ENCODE data around the gene OR4C11.

OR4C11 gene, protein sequence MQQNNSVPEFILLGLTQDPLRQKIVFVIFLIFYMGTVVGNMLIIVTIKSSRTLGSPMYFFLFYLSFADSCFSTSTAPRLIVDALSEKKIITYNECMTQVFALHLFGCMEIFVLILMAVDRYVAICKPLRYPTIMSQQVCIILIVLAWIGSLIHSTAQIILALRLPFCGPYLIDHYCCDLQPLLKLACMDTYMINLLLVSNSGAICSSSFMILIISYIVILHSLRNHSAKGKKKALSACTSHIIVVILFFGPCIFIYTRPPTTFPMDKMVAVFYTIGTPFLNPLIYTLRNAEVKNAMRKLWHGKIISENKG

DNA sequence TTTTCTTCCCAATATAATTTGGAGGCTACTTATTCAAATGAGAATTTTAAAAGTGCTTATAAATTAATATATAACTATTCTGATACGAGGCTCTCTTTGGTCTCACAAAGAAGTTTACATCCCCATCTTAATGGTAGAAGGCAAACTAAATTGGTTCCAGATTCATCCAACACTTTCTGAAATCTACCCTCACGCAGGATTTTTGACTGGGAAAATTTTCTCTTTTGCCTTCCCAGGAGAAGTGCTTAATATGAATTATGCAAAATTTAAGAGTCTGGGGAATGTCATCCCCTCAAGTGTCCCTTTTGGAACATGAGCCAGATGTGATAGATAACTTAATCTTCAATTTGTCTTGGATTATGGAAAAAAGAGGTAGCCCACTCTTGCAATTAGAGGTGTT lies at the start of gene OR4C11:
Gene OR4C11, minus strand, starts transcription at position 101 of the 400 bp plus-strand sequence. CDS start 3,272 bp downstream, outside the sequence.
- no peak for DNase-seq (ENCODE audit: extremely low read depth, low read depth)
- TF ChIP-seq, protein P1, sequence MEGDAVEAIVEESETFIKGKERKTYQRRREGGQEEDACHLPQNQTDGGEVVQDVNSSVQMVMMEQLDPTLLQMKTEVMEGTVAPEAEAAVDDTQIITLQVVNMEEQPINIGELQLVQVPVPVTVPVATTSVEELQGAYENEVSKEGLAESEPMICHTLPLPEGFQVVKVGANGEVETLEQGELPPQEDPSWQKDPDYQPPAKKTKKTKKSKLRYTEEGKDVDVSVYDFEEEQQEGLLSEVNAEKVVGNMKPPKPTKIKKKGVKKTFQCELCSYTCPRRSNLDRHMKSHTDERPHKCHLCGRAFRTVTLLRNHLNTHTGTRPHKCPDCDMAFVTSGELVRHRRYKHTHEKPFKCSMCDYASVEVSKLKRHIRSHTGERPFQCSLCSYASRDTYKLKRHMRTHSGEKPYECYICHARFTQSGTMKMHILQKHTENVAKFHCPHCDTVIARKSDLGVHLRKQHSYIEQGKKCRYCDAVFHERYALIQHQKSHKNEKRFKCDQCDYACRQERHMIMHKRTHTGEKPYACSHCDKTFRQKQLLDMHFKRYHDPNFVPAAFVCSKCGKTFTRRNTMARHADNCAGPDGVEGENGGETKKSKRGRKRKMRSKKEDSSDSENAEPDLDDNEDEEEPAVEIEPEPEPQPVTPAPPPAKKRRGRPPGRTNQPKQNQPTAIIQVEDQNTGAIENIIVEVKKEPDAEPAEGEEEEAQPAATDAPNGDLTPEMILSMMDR (IDR thresholded peaks at IDR 0.05; ENCODE audit: low read depth, low read length), result no peak

DNA sequence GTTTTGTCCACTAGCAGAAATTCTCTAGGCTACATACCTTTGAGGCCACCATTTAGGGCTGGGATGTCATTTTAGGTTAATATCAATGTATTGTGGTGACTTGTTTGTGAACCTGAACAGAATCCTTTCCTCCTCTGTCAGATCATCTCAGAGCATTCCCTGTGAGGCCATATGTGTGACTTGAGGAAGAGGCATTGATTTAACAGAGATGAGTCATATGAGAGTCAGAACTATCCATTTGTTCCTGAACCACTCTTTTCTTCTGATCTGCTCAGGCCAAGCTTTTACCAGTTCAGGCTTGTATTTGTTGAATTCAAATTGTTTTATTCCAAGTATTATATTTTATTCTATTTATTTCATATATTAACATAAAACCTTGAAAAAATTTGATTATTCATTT lies 47.7 kb upstream of the OR4C11 start:
- DNase-seq (ENCODE audit: extremely low read depth, low read depth), result no peak
- TF ChIP-seq, protein P1 (IDR thresholded peaks at IDR 0.05; ENCODE audit: low read depth, low read length), result no peak

DNA sequence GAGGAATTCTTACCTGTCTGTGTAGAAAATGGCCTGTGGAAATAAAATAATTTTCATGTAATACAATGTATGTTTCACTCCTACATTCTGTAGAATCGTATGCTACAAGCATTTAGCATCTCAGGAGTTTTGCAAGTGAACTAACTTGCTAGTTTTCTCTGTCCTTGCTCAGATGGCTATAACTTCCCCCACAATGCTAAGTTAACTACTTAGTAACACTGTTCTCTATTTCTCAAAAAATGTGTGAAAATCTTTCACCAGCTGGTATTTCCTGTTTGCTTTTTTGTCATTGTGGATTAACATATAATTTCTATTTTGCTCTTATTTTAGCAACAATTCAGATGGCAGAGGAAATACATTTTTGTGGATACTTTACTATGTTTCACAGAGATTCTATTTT lies 45.1 kb upstream of the OR4C11 start:
- TF ChIP-seq, protein P1 (IDR thresholded peaks at IDR 0.05; ENCODE audit: low read depth, low read length), result no peak
- no peak for DNase-seq (ENCODE audit: extremely low read depth, low read depth)

DNA sequence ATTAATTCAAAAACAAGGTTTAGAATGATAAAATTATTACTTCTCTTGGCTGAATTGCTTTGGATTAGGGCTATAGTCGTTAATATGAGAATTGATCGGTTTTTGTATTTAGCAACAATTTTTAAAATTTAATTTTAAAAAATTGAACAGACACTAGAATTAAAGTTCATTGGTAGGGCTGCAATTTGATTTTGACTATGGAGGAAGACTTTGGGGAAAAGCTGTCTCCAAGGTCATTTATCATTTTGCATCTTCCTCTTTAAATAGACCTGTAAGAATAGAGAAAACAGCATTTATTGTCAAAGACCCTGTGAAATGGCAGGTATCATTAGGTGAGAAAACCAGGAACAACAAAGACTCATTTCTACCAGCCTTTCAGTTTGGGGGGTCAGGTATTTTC lies 40.6 kb upstream of the OR4C11 start, which contains the start of gene OR4S2:
Gene OR4S2, plus strand, starts transcription at position 301 of the 400 bp plus-strand sequence. CDS start 2,577 bp downstream, outside the sequence.
- DNase-seq (ENCODE audit: extremely low read depth, low read depth), result no peak

DNA sequence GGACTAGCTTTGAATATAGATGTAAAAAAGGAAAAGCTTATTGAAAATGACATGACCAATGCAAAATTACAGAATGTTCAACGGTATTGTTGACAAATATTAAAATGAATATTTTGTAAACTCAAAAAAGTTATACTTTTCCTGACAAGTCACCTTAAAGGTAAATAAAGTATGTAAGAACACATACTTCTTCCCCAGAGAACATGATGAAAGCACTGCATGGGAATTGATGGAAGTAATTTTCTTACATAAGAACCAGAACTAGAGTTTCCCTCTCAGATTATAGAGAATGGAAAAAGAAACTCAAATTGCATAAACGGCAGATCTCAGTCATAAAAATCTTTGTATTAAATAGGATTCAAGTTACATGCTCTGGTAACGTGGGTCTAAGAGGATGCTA lies 27.4 kb upstream of the OR4C11 start, which contains the start of gene OR4P4:
Gene OR4P4, plus strand, starts transcription at position 301 of the 400 bp plus-strand sequence.
- TF ChIP-seq, protein P1 (IDR thresholded peaks at IDR 0.05; ENCODE audit: low read depth, low read length), result no peak
- DNase-seq (ENCODE audit: extremely low read depth, low read depth), result no peak

More for the DNA sequence above, 40.6 kb upstream of the OR4C11 start, which contains the start of gene OR4S2:
- TF ChIP-seq, protein P1 (IDR thresholded peaks at IDR 0.05; ENCODE audit: low read depth, low read length), result no peak

DNA sequence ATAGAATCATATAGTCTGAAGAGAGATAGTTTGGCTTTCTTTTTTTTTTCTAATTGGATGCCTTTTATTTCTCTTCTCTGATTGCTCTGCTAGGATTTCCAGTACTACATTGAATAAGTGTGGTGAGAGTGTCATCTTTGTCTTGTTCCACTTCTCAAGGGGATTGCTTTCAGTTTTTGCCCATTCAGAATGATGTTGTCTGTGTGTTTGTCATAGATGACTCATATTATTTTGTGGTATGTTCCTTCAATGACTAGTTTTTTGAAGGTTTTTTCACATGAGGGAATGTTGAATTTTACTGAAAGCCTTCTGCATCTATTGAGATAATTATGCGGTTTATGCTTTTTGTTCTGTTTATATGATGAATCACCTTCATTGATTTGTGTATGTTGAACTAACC lies 17.1 kb upstream of the OR4C11 start:
- no peak for DNase-seq (ENCODE audit: extremely low read depth, low read depth)
- TF ChIP-seq, protein P1 (IDR thresholded peaks at IDR 0.05; ENCODE audit: low read depth, low read length), result no peak

DNA sequence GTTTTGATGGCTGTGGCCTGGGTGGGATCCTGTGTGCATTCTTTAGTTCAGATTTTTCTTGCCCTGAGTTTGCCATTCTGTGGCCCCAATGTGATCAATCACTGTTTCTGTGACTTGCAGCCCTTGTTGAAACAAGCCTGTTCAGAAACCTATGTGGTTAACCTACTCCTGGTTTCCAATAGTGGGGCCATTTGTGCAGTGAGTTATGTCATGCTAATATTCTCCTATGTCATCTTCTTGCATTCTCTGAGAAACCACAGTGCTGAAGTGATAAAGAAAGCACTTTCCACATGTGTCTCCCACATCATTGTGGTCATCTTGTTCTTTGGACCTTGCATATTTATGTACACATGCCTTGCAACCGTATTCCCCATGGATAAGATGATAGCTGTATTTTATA lies 34.9 kb downstream of the OR4C11 start:
- TF ChIP-seq, protein P1 (IDR thresholded peaks at IDR 0.05; ENCODE audit: low read depth, low read length), result no peak
- no peak for DNase-seq (ENCODE audit: extremely low read depth, low read depth)

Data from AG09319 (cell line).